Adipocyte (in vitro differentiated cells): ENCODE results near the gene C3orf80.

Experiments
- DNase-seq: peaks from one replicate; pipeline ENCODE4 v3.0.0-alpha.2; 2015; ENCODE audit warnings: low read depth
- H3K27me3 ChIP-seq: replicated peaks from 2 replicates; pipeline ENCODE4 v1.7.0; 2013; ENCODE audit warnings: mild to moderate bottlenecking, low read length, moderate library complexity; ENCODE audit not compliant: control insufficient read depth, insufficient read depth
- H3K36me3 ChIP-seq: 2 replicates; pipeline ENCODE4 v1.7.0; 2013; ENCODE audit warnings: low read length, mild to moderate bottlenecking, moderate library complexity; ENCODE audit not compliant: control insufficient read depth, insufficient read depth, severe bottlenecking
- H3K4me1 ChIP-seq: 2 replicates; pipeline ENCODE4 v1.7.0; 2013; ENCODE audit warnings: mild to moderate bottlenecking, low read length, moderate library complexity; ENCODE audit not compliant: control insufficient read depth, insufficient read depth
- H3K4me3 ChIP-seq: 2 replicates; pipeline ENCODE4 v1.7.0; 2013; ENCODE audit warnings: mild to moderate bottlenecking, low read length, moderate library complexity
- H3K9ac ChIP-seq: 2 replicates; pipeline ENCODE4 v1.7.0; 2013; ENCODE audit warnings: mild to moderate bottlenecking, low read length, moderate library complexity
- H3K9me3 ChIP-seq: 2 replicates; pipeline ENCODE4 v1.7.0; 2013; ENCODE audit warnings: mild to moderate bottlenecking, low read length, moderate library complexity; ENCODE audit not compliant: control insufficient read depth

Gene C3orf80

DNA sequence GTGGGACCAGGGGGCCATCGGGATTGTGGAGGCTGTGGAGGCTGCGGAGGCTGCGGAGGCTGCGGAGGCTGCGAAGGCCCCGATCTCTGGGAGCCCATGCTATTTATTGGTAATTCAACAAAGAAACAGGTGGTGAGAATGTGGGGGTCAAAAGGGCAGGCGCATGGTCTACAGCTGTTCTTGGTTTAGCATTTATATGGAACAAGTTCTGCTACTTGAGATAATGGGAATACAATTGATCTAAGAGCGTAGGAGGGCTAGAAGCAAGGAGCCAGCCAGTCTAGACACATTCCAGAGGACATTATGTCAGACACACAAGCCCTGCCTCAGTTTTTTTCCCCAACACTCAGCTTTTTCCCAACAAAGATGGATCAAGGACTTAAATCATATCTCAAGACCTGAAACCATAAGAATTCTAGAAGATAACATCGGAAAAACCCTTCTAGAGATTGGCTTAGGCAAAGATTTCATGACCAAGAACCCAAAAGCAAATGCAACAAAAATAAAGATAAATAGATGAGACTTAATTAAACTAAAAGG lies 20.1 kb downstream of the C3orf80 start:
- H3K27me3 ChIP-seq: no peaks in the 10 kb centered on the region
- H3K4me1 ChIP-seq: no peaks in the 10 kb centered on the region
- H3K36me3 ChIP-seq: no peaks in the 10 kb centered on the region
- no peak for DNase-seq
- no peaks in the 10 kb centered on the region for H3K9me3 ChIP-seq
- no peak overlapping the region for H3K4me3 ChIP-seq
- no peak overlapping the region for H3K9ac ChIP-seq

DNA sequence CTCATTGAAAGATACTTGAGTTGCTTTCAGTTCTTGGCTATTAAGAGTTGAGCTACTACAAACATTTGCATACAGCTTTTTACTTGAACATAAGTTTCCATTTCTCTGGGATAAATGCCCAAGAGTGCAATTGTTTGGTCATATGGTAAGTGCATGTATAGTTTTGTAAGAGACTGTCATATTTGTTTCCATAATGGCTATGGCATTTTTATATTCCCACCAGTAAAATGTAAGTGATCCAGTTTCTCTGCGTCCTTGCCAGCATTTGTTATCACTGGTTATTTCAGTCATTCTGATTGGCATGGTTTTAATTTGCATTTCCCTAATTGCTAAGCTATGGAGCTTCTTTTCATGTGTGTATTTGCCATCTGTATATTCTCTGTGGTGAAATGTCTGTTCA lies 22.5 kb downstream of the C3orf80 start:
- Histone ChIP-seq H3K36me3 (no peaks in the 10 kb centered on the region), H3K9me3 (no peaks in the 10 kb centered on the region), H3K27me3 (no peaks in the 10 kb centered on the region), H3K4me3 (no peak overlapping the region), H3K4me1 (no peaks in the 10 kb centered on the region), H3K9ac (no peak overlapping the region)
- DNase-seq: no peak

DNA sequence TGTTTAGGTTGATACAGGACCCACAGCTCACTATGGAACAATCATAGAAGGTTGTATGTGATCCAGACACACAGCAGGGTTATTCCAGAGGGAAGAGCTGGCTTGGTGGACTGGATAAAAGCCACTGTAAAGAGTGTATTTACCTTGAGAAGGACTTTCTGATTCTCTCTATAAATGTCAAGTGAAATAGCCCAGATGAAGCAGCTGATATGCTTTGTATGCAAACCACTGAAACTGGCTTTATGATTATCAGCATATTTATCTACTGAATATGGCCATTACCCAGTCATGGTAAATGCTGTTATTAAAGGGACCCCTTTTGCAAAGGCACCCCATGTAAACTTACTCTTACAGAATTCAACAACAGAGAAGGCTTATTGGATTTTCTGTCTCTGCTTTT lies 28.1 kb downstream of the C3orf80 start:
- no peak for DNase-seq
- no peaks in the 10 kb centered on the region for H3K27me3 ChIP-seq
- no peaks in the 10 kb centered on the region for H3K4me1 ChIP-seq
- no peaks in the 10 kb centered on the region for H3K36me3 ChIP-seq
- no peak overlapping the region for H3K4me3 ChIP-seq
- no peaks in the 10 kb centered on the region for H3K9me3 ChIP-seq
- no peak overlapping the region for H3K9ac ChIP-seq

DNA sequence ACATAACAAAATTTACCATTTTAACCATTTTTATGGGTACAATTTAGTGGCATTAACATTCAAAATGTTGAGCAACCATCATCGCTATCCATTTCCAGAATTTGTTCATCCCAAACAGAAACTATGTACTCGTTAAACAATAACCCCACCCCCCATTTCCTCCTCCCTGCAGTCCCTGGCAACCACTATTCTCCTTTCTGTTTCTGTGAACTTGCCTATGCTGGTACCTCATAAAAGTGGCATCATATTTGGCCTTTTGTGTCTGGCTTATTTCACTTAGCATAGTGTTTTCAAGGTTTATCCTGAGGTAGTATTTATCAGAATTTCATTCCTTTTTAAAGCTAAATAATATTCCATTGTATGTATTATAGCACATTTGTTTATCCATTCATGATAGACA lies 32.4 kb downstream of the C3orf80 start:
- no peak overlapping the region for H3K9ac ChIP-seq
- H3K4me1 ChIP-seq: peaks cover 17% of the 10 kb centered on the region
- no peak for DNase-seq
- no peak overlapping the region for H3K4me3 ChIP-seq
- no peaks in the 10 kb centered on the region for H3K36me3 ChIP-seq
- H3K27me3 ChIP-seq: no peaks in the 10 kb centered on the region
- H3K9me3 ChIP-seq: no peaks in the 10 kb centered on the region

DNA sequence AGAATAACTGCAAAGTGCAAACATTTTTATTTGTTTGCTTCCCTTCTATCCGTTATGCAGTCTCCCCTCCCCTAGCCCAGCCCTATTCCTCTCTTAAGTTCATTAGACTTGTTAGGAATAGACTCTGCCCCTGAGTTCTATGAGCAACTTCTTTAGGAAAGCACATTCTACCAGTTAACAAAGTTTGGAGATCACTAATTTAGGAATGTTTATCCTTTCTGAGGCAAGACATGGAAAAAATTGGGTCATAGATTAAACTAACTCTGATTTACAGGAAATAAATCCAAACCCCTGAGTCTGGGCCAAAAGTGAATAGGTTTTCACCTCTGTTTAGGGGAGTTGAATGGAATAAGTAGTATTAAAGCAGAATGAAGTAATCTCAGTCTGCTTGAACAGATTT lies 34.4 kb downstream of the C3orf80 start:
- peak overlapping the region; percentile 82 for H3K4me3 ChIP-seq
- H3K9me3 ChIP-seq: no peaks in the 10 kb centered on the region
- H3K27me3 ChIP-seq: no peaks in the 10 kb centered on the region
- H3K9ac ChIP-seq: peak overlapping the region; percentile 74
- no peaks in the 10 kb centered on the region for H3K36me3 ChIP-seq
- H3K4me1 ChIP-seq: peaks cover 17% of the 10 kb centered on the region
- peak; percentile 52 for DNase-seq

DNA sequence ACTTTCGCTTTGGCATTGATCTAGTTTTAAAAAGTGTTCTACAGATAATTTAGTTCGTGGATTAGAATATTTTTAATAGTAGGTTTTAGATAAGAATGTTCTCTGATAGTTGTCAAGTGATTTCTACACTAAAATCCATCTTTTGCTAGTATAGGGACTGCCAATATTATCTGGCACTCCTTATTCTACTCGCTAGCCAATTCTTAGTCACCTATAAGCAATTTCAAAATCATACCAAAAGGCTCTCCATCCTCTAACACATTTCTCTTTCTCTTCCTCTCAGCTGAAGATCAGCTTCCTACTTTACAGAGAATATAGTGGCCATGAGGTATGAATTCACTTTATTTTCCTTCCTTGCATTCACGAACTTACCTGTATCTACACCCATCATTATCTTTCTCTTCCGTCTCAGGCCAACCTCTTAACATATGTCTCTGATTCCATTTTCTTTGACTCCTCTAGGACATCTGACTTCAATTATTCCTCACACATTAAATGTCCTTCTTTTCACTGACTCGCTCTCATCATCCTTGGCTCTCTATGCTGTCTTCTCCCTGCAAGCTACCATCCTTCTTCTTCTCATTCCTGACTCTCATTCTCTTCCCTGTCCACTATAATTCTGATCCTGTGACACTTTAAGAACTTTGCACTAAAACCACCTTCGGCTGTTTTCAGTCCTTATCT lies 35.5 kb downstream of the C3orf80 start:
- Histone ChIP-seq H3K9me3 (no peaks in the 10 kb centered on the region), H3K4me3 (peak overlapping the region; percentile 82), H3K36me3 (no peaks in the 10 kb centered on the region), H3K4me1 (peaks cover 17% of the 10 kb centered on the region), H3K27me3 (no peaks in the 10 kb centered on the region), H3K9ac (peak overlapping the region; percentile 74)
- peak; percentile 9 for DNase-seq

DNA sequence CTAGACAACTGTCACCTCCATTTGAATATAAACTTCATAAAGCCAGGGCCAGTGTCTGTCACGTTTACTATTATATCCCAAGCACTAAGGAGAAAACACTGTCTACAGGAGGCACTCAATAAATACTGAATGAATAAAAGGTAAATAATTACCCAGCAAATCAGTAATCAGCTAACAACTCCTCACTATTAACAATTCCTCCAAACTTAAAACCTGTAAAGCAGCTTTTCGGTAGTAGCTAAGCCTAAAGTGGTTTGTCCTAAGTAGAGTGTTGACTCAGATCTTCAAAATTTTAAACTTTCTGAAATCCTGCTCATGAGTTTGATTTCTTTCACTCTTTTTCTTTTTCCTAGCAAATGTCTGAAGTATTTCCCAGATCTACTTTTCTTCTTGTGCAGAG lies 39.9 kb downstream of the C3orf80 start:
- Histone ChIP-seq H3K36me3 (peaks cover 11% of the 10 kb centered on the region), H3K9me3 (no peaks in the 10 kb centered on the region), H3K27me3 (no peaks in the 10 kb centered on the region), H3K4me1 (peaks cover 11% of the 10 kb centered on the region), H3K9ac (no peak overlapping the region), H3K4me3 (no peak overlapping the region)
- DNase-seq: no peak
